GM11168 (cell line): ENCODE data around the gene POLD2.

Experiments
- in situ Hi-C: fragments of 300-500 bp; cut with MboI; formaldehyde crosslinking; loops from one replicate; pipeline ENCODE4 v1.12.0; 2022; ENCODE audit warnings: low sequenced_read_pairs; ENCODE audit not compliant: unreplicated experiment

POLD2 gene

GRCh38 chr7:44152971-44153947 is 29.9 kb upstream of the POLD2 start:
- in situ Hi-C loops, result no loop called here

- in situ Hi-C loops, result no loop called here
Measured at GRCh38 chr7:44151956-44152355, 28.6 kb upstream of the POLD2 start.

GRCh38 chr7:44150966-44151941 is 27.9 kb upstream of the POLD2 start:
- in situ Hi-C loops, result no loop called here

GRCh38 chr7:44150466-44150832 is 27.1 kb upstream of the POLD2 start:
- in situ Hi-C loops, result no loop called here

- in situ Hi-C loops, result no loop called here
Measured at GRCh38 chr7:44149571-44150465, 26.5 kb upstream of the POLD2 start.

GRCh38 chr7:44148961-44149536 is 25.7 kb upstream of the POLD2 start:
- in situ Hi-C loops, result no loop called here

- in situ Hi-C loops, result no loop called here
Measured at GRCh38 chr7:44148166-44148565, 24.8 kb upstream of the POLD2 start.

- in situ Hi-C loops, result no loop called here
Measured at GRCh38 chr7:44147026-44147991, 24.0 kb upstream of the POLD2 start.

GRCh38 chr7:44145969-44146911 is 22.9 kb upstream of the POLD2 start:
- in situ Hi-C loops, result no loop called here

- in situ Hi-C loops, result no loop called here
Measured at GRCh38 chr7:44145479-44145968, 22.2 kb upstream of the POLD2 start.

GRCh38 chr7:44144968-44145478 is 21.7 kb upstream of the POLD2 start:
- in situ Hi-C loops, result no loop called here

- in situ Hi-C loops, result no loop called here
Measured at GRCh38 chr7:44144426-44144967, 21.1 kb upstream of the POLD2 start.

- in situ Hi-C loops, result no loop called here
Measured at GRCh38 chr7:44143646-44144250, 20.4 kb upstream of the POLD2 start.

GRCh38 chr7:44142028-44142427 is 18.7 kb upstream of the POLD2 start:
- in situ Hi-C loops, result no loop called here

GRCh38 chr7:44141221-44141850 is 18.0 kb upstream of the POLD2 start, which contains the start of gene MYL7:
MYL7 (minus strand) TSS chr7:44141332; CDS start chr7:44141305, 27 bp downstream.
- in situ Hi-C loops, result no loop called here

- in situ Hi-C loops, result no loop called here
Measured at GRCh38 chr7:44140341-44140740, 17.0 kb upstream of the POLD2 start.
